ENCODE measurements around the gene POLL.

POLL gene

GRCh38 chr10:101573885-101574753, 13.9 kb downstream of the POLL start:
- DNase-seq (ENCODE audit: low read depth in 1 of 2, low spot score in 1 of 2), result no peak

GRCh38 chr10:101572785-101573184, 15.3 kb downstream of the POLL start:
- no peak for DNase-seq (ENCODE audit: low read depth in 1 of 2, low spot score in 1 of 2)

- DNase-seq (ENCODE audit: low read depth in 1 of 2, low spot score in 1 of 2), result no peak
Measured at GRCh38 chr10:101572126-101572525, 15.9 kb downstream of the POLL start.

- no peak for DNase-seq (ENCODE audit: low read depth in 1 of 2, low spot score in 1 of 2)
Measured at GRCh38 chr10:101571271-101571925, 16.7 kb downstream of the POLL start.

- DNase-seq (ENCODE audit: low read depth in 1 of 2, low spot score in 1 of 2), result no peak
Measured at GRCh38 chr10:101570428-101571270, 17.4 kb downstream of the POLL start.

GRCh38 chr10:101569622-101570427, 18.2 kb downstream of the POLL start:
- DNase-seq (ENCODE audit: low read depth in 1 of 2, low spot score in 1 of 2), result peak; percentile 61 to 74

- no peak for DNase-seq (ENCODE audit: low read depth in 1 of 2, low spot score in 1 of 2)
Measured at GRCh38 chr10:101569323-101569621, 18.8 kb downstream of the POLL start.

GRCh38 chr10:101568054-101568745, 19.9 kb downstream of the POLL start:
- DNase-seq (ENCODE audit: low read depth in 1 of 2, low spot score in 1 of 2), result no peak

- no peak for DNase-seq (ENCODE audit: low read depth in 1 of 2, low spot score in 1 of 2)
Measured at GRCh38 chr10:101567165-101568006, 20.7 kb downstream of the POLL start.

- no peak for DNase-seq (ENCODE audit: low read depth in 1 of 2, low spot score in 1 of 2)
Measured at GRCh38 chr10:101566333-101567164, 21.5 kb downstream of the POLL start.

GRCh38 chr10:101565936-101566332, 22.1 kb downstream of the POLL start:
- DNase-seq (ENCODE audit: low read depth in 1 of 2, low spot score in 1 of 2), result no peak

- DNase-seq (ENCODE audit: low read depth in 1 of 2, low spot score in 1 of 2), result no peak
Measured at GRCh38 chr10:101565370-101565900, 22.6 kb downstream of the POLL start.

- DNase-seq (ENCODE audit: low read depth in 1 of 2, low spot score in 1 of 2), result no peak
Measured at GRCh38 chr10:101564490-101564991, 23.5 kb downstream of the POLL start.

- DNase-seq (ENCODE audit: low read depth in 1 of 2, low spot score in 1 of 2), result no peak
Measured at GRCh38 chr10:101563497-101564040, 24.5 kb downstream of the POLL start.

GRCh38 chr10:101563007-101563406, 25.1 kb downstream of the POLL start:
- DNase-seq (ENCODE audit: low read depth in 1 of 2, low spot score in 1 of 2), result no peak

- DNase-seq (ENCODE audit: low read depth in 1 of 2, low spot score in 1 of 2), result no peak
Measured at GRCh38 chr10:101562231-101562630, 25.8 kb downstream of the POLL start.

GRCh38 chr10:101561068-101561915, 26.8 kb downstream of the POLL start:
- no peak for DNase-seq (ENCODE audit: low read depth in 1 of 2, low spot score in 1 of 2)

All from stimulated activated CD4-positive, alpha-beta T cell treated with anti-CD3 and anti-CD28 coated beads, Interleukin-15, amount 100 ng/mL, for 1 hour (primary cell).